ENCODE results near the gene BUB3.
A peak's percentile ranks its signal among the peaks of the same experiment; 100 is the strongest.

BUB3 gene

GRCh38 chr10:123134915-123135414 lies 19.2 kb upstream of the BUB3 start:
- Histone ChIP-seq H3K4me3 (ENCODE audit: low read depth, low read length) (peak overlapping the region; percentile 59), H3K27me3 (ENCODE audit: control insufficient read depth, insufficient read depth, low read length) (peaks cover 100% of the 10 kb centered on the region), H3K9ac (ENCODE audit: low read length) (no peak overlapping the region), H3K9me3 (ENCODE audit: control insufficient read depth, insufficient read depth, low read depth, low read length) (no peaks in the 10 kb centered on the region), H3K27ac (ENCODE audit: low read depth, low read length) (no peak overlapping the region), H3K36me3 (ENCODE audit: control insufficient read depth, insufficient read depth, low read length) (no peaks in the 10 kb centered on the region), H3K4me1 (ENCODE audit: control insufficient read depth, insufficient read depth, low read length) (peaks cover 32% of the 10 kb centered on the region)

DNA sequence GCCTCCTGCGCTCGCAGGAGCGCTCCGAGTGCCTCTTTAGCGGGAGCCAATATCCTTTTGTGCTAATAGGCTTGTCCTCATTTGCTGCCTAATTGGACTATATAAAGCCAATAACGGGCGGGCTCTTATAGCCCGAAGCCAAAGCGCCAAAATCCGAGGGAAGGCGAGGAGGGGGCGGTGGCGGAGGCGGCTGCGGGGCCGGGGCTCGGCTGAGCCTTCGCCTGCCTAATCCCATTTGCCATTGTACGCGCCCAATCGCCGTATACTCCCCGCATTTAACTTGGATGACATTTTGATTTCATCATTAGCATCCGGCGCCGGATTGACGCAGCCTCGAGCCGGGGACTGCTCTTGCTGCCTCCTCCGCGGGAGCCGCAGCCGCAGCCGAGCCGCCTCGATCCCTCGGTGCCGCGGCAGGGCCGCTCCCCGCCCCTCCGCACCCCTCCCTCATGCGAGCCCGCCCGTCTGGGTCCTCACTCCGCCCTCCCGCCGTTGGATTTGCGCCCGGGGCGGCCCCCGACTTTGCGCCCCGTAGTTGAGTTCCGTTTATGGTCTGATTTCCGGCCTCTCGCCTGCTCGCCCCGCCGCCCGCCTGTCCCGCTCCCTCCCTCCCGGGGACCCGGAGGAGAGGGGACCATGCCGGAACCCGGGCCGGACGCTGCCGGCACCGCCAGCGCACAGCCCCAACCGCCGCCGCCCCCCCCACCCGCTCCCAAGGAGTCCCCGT lies 18.6 kb upstream of the BUB3 start, which contains the start of gene HMX3:
HMX3 (plus strand) TSS at position 556 of the 727 bp plus-strand sequence; CDS start at position 637, 81 bp downstream.
- Histone ChIP-seq H3K4me1 (ENCODE audit: control insufficient read depth, insufficient read depth, low read length) (peaks cover 32% of the 10 kb centered on the region), H3K9me3 (ENCODE audit: control insufficient read depth, insufficient read depth, low read depth, low read length) (no peaks in the 10 kb centered on the region), H3K27me3 (ENCODE audit: control insufficient read depth, insufficient read depth, low read length) (peaks cover 100% of the 10 kb centered on the region), H3K36me3 (ENCODE audit: control insufficient read depth, insufficient read depth, low read length) (no peaks in the 10 kb centered on the region), H3K27ac (ENCODE audit: low read depth, low read length) (no peak within 1 kb of the TSS), H3K9ac (ENCODE audit: low read length) (no peak within 1 kb of the TSS), H3K4me3 (ENCODE audit: low read depth, low read length) (peak within 1 kb of the TSS; percentile 59)

DNA sequence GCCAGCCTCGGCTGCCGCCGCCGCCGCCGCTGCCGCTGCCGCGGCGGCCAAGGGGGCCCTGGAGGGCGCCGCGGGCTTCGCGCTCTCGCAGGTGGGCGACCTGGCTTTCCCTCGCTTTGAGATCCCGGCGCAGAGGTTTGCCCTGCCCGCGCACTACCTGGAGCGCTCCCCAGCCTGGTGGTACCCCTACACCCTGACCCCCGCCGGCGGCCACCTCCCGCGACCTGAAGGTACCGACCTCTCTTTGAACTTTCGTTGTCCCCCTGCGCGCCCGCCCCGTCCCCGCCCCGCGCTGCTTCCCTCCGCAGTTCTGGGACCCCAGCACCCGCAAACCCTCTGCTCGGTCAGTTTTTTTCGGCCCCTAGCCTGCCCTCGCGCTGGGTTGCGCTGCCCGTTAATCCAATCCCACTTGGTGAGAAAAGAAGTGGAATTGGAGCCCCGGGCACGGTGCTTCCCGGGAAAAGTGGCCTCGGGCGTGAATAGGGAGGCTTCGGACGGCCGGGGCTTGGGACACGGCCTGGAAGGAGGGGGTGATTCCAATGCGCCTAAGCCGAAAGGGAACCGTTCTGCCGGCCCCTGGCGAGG lies 17.9 kb upstream of the BUB3 start:
- Histone ChIP-seq H3K27ac (ENCODE audit: low read depth, low read length) (no peak overlapping the region), H3K9me3 (ENCODE audit: control insufficient read depth, insufficient read depth, low read depth, low read length) (no peaks in the 10 kb centered on the region), H3K36me3 (ENCODE audit: control insufficient read depth, insufficient read depth, low read length) (no peaks in the 10 kb centered on the region), H3K4me3 (ENCODE audit: low read depth, low read length) (peak overlapping the region; percentile 59), H3K27me3 (ENCODE audit: control insufficient read depth, insufficient read depth, low read length) (peaks cover 100% of the 10 kb centered on the region), H3K4me1 (ENCODE audit: control insufficient read depth, insufficient read depth, low read length) (peaks cover 32% of the 10 kb centered on the region), H3K9ac (ENCODE audit: low read length) (no peak overlapping the region)

GRCh38 chr10:123136806-123137642 lies 17.2 kb upstream of the BUB3 start:
- Histone ChIP-seq H3K9me3 (ENCODE audit: control insufficient read depth, insufficient read depth, low read depth, low read length) (no peaks in the 10 kb centered on the region), H3K27ac (ENCODE audit: low read depth, low read length) (no peak overlapping the region), H3K4me3 (ENCODE audit: low read depth, low read length) (peak overlapping the region; percentile 59), H3K27me3 (ENCODE audit: control insufficient read depth, insufficient read depth, low read length) (peaks cover 100% of the 10 kb centered on the region), H3K4me1 (ENCODE audit: control insufficient read depth, insufficient read depth, low read length) (peaks cover 32% of the 10 kb centered on the region), H3K9ac (ENCODE audit: low read length) (no peak overlapping the region), H3K36me3 (ENCODE audit: control insufficient read depth, insufficient read depth, low read length) (no peaks in the 10 kb centered on the region)

DNA sequence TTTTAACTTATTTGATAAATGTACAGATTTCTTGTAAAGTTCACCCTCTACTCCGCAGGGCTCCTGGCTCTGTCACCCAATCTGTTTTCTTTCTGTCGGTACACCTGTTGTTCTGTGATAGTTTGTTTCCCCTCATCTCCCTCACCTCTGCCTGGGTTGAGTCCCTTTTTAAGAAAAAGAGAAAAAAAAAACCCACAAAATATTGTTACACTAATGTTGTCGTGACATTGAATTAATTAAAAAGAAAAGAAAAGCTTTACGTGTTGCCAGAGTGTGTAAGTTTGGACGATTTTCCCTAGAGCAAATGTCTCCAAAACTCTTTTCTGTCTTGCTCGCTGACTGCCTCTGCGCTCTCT lies 15.1 kb upstream of the BUB3 start:
- no peaks in the 10 kb centered on the region for H3K9me3 ChIP-seq (ENCODE audit: control insufficient read depth, insufficient read depth, low read depth, low read length)
- H3K36me3 ChIP-seq (ENCODE audit: control insufficient read depth, insufficient read depth, low read length): no peaks in the 10 kb centered on the region
- peak overlapping the region; percentile 41; the same call in 1 of the 2 replicates for H3K4me3 ChIP-seq (ENCODE audit: low read depth, low read length)
- H3K27me3 ChIP-seq (ENCODE audit: control insufficient read depth, insufficient read depth, low read length): peaks cover 100% of the 10 kb centered on the region
- H3K9ac ChIP-seq (ENCODE audit: low read length): no peak overlapping the region
- H3K4me1 ChIP-seq (ENCODE audit: control insufficient read depth, insufficient read depth, low read length): peaks cover 36% of the 10 kb centered on the region
- no peak overlapping the region for H3K27ac ChIP-seq (ENCODE audit: low read depth, low read length)

DNA sequence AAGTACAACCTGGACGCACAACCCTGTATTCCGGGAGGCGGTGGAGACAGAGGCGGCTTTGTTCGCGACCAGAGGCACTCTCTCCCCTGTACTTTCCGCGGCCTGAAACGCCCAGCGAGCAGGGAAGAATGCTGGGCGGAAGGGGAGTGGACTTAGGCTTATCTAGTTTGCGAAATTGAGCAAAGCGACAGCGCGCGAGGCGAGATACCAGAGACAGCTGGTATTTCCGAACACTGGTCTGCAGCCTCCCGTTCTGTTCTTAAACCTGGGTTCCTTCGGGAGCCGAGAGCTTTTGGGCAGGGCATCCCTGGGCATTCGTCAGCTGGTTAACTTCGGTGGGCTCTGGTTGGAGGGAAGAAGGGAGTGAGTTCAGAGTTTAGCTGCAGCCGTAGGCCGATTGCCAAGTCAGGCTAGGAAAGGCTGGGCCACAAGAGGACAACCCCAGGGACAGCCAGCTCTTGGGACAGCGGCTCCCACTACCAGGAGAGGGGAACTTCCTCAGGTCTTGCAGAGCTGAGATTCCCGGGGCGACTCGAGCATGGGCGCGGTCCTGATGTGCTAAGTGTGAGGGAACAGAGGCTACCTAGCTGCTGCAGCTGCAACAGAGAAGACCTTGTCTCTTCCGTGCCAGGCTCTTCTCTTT lies 14.6 kb upstream of the BUB3 start:
- Histone ChIP-seq H3K27ac (ENCODE audit: low read depth, low read length) (no peak overlapping the region), H3K4me3 (ENCODE audit: low read depth, low read length) (peak overlapping the region; percentile 41), H3K36me3 (ENCODE audit: control insufficient read depth, insufficient read depth, low read length) (no peaks in the 10 kb centered on the region), H3K4me1 (ENCODE audit: control insufficient read depth, insufficient read depth, low read length) (peaks cover 32% of the 10 kb centered on the region), H3K9me3 (ENCODE audit: control insufficient read depth, insufficient read depth, low read depth, low read length) (no peaks in the 10 kb centered on the region), H3K27me3 (ENCODE audit: control insufficient read depth, insufficient read depth, low read length) (peaks cover 100% of the 10 kb centered on the region), H3K9ac (ENCODE audit: low read length) (no peak overlapping the region)

GRCh38 chr10:123140164-123140982 lies 13.8 kb upstream of the BUB3 start:
- peaks cover 100% of the 10 kb centered on the region for H3K27me3 ChIP-seq (ENCODE audit: control insufficient read depth, insufficient read depth, low read length)
- no peak overlapping the region for H3K27ac ChIP-seq (ENCODE audit: low read depth, low read length)
- H3K9ac ChIP-seq (ENCODE audit: low read length): no peak overlapping the region
- no peaks in the 10 kb centered on the region for H3K9me3 ChIP-seq (ENCODE audit: control insufficient read depth, insufficient read depth, low read depth, low read length)
- peaks cover 36% of the 10 kb centered on the region for H3K4me1 ChIP-seq (ENCODE audit: control insufficient read depth, insufficient read depth, low read length)
- H3K4me3 ChIP-seq (ENCODE audit: low read depth, low read length): peak overlapping the region; percentile 41
- H3K36me3 ChIP-seq (ENCODE audit: control insufficient read depth, insufficient read depth, low read length): no peaks in the 10 kb centered on the region

- peaks cover 100% of the 10 kb centered on the region for H3K27me3 ChIP-seq (ENCODE audit: control insufficient read depth, insufficient read depth, low read length)
- H3K9me3 ChIP-seq (ENCODE audit: control insufficient read depth, insufficient read depth, low read depth, low read length): no peaks in the 10 kb centered on the region
- H3K27ac ChIP-seq (ENCODE audit: low read depth, low read length): no peak overlapping the region
- H3K4me3 ChIP-seq (ENCODE audit: low read depth, low read length): no peak overlapping the region
- no peaks in the 10 kb centered on the region for H3K36me3 ChIP-seq (ENCODE audit: control insufficient read depth, insufficient read depth, low read length)
- peaks cover 41% of the 10 kb centered on the region for H3K4me1 ChIP-seq (ENCODE audit: control insufficient read depth, insufficient read depth, low read length)
- no peak overlapping the region for H3K9ac ChIP-seq (ENCODE audit: low read length)
Measured at GRCh38 chr10:123140983-123141390, 13.2 kb upstream of the BUB3 start.

DNA sequence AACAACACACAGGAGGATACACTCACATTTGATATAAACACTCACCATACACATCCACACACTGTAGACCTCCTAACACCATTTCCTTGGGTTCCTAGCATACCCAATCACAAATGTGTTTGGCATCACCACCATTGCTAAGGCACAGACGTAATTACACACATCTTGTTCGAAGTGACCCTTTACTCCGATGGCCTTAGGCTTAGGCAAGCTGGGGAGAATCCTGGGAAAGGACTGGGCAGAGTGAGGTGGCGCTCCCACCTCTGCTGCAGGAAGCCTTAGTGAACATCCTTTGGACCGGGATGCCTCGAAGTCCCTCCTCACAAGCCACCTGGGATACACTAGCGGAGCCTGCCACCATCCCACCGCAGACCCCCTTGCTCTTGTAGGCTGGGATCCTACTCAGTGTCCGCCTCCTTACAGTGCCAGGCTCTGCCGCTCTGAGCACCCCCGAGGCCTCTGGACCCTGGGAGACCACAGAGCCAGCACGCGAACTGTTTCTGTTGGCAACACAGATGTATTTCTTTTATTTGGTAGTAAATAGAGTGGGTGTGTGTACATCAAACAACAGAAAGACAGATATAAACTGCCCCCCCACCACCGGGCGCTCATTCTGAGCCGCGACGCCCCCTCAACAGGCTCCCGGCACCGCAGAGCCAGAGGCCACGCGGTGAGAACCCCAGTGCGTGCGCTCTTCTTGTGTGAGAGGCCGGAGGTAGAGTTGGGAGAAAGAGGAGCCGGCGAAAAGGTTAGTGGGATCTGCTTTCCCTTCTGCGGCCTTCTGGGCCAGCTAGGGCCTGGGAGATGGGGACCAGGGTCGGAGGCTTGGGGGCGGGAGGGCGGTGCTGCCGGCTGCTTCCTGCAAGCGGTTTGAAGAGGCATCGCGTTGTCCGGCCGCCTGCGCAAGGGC lies 12.2 kb upstream of the BUB3 start:
- H3K27me3 ChIP-seq (ENCODE audit: control insufficient read depth, insufficient read depth, low read length): peaks cover 100% of the 10 kb centered on the region
- no peak overlapping the region for H3K9ac ChIP-seq (ENCODE audit: low read length)
- H3K36me3 ChIP-seq (ENCODE audit: control insufficient read depth, insufficient read depth, low read length): no peaks in the 10 kb centered on the region
- no peaks in the 10 kb centered on the region for H3K9me3 ChIP-seq (ENCODE audit: control insufficient read depth, insufficient read depth, low read depth, low read length)
- no peak overlapping the region for H3K27ac ChIP-seq (ENCODE audit: low read depth, low read length)
- H3K4me1 ChIP-seq (ENCODE audit: control insufficient read depth, insufficient read depth, low read length): peaks cover 42% of the 10 kb centered on the region
- H3K4me3 ChIP-seq (ENCODE audit: low read depth, low read length): peak overlapping the region; percentile 27; the same call in 1 of the 2 replicates
